GM18511 (cell line): ENCODE data around the gene C1orf232.

ENCODE experiments used
- ATAC-seq: cut with Tn5 transposase; IDR thresholded peaks from one replicate; pipeline ENCODE4 v1.9.1; 2021; ENCODE audit warnings: mild to moderate bottlenecking, moderate library complexity; ENCODE audit not compliant: unreplicated experiment

Gene C1orf232

GRCh38 chr1:26158271-26158907 is 10.4 kb downstream of the C1orf232 start:
- ATAC-seq = no peak

- ATAC-seq = no peak
Observed at GRCh38 chr1:26156285-26157038, 12.3 kb downstream of the C1orf232 start.

GRCh38 chr1:26155370-26156284 is 13.1 kb downstream of the C1orf232 start:
- ATAC-seq = no peak

GRCh38 chr1:26154750-26155149 is 14.0 kb downstream of the C1orf232 start:
- no peak for ATAC-seq

GRCh38 chr1:26153966-26154532 is 14.7 kb downstream of the C1orf232 start:
- ATAC-seq = no peak

GRCh38 chr1:26148887-26149286 is 19.9 kb downstream of the C1orf232 start:
- no peak for ATAC-seq

- ATAC-seq = no peak
Observed at GRCh38 chr1:26145960-26146294, 22.8 kb downstream of the C1orf232 start.

- no peak for ATAC-seq
Observed at GRCh38 chr1:26145041-26145959, 23.5 kb downstream of the C1orf232 start.

- ATAC-seq = no peak
Observed at GRCh38 chr1:26142159-26142558, 26.6 kb downstream of the C1orf232 start.

- no peak for ATAC-seq
Observed at GRCh38 chr1:26138974-26139558, 29.7 kb downstream of the C1orf232 start.

- no peak for ATAC-seq
Observed at GRCh38 chr1:26134466-26134865, 34.3 kb downstream of the C1orf232 start.

- ATAC-seq = no peak
Observed at GRCh38 chr1:26132834-26133167, 36.0 kb downstream of the C1orf232 start.

GRCh38 chr1:26132128-26132833 is 36.5 kb downstream of the C1orf232 start:
- ATAC-seq = no peak

- ATAC-seq = no peak
Observed at GRCh38 chr1:26130695-26131094, 38.1 kb downstream of the C1orf232 start.

GRCh38 chr1:26129778-26130177 is 39.0 kb downstream of the C1orf232 start:
- ATAC-seq = no peak

- ATAC-seq = no peak
Observed at GRCh38 chr1:26127235-26128163, 41.3 kb downstream of the C1orf232 start.

- no peak for ATAC-seq
Observed at GRCh38 chr1:26126321-26127084, 42.3 kb downstream of the C1orf232 start.

- no peak for ATAC-seq
Observed at GRCh38 chr1:26125946-26126320, 42.8 kb downstream of the C1orf232 start.
